Epithelial cell of proximal tubule (primary cell): ENCODE data around the gene ITPKB. TPM values are rescaled to one million over a fixed set of nuclear protein-coding genes. Genes with fewer than 3 reads are reported as not detected.

Experiments used
- DNase-seq: peaks from one replicate; pipeline ENCODE4 v3.0.0-alpha.2; 2011; ENCODE audit warnings: low read depth
- H3K4me3 ChIP-seq: 2 replicates; pipeline ENCODE4 v1.5.1; 2011; ENCODE audit warnings: low read depth, mild to moderate bottlenecking, low read length
- CTCF ChIP-seq: conservative IDR thresholded peaks from 2 replicates; pipeline ENCODE4 v1.5.1; 2012; ENCODE audit warnings: low read depth, mild to moderate bottlenecking, low read length
- total RNA-seq: library from RNA; depleted of rRNA; stranded (reverse); fragments of >200 nt; gene quantifications from 2 replicates; pipeline ENCODE4 v1.2.3, GENCODE V29; 2015

The ITPKB gene
- total RNA-seq, 1 donor from 2014 or later = 5.1 TPM

GRCh38 chr1:226665505-226666163 lies 73.4 kb downstream of the ITPKB start:
- DNase-seq = no peak
- TF ChIP-seq CTCF = no peak
- no peak overlapping the region for H3K4me3 ChIP-seq

- TF ChIP-seq CTCF = no peak
- no peak overlapping the region for H3K4me3 ChIP-seq
- no peak for DNase-seq
These were observed 74.5 kb downstream of the ITPKB start for GRCh38 chr1:226664413-226665101.

- H3K4me3 ChIP-seq = no peak overlapping the region
- DNase-seq = no peak
- no peak for TF ChIP-seq CTCF
These were observed 75.8 kb downstream of the ITPKB start for GRCh38 chr1:226663327-226663704.

- TF ChIP-seq CTCF = no peak
- peak; percentile 84 for DNase-seq
- no peak overlapping the region for H3K4me3 ChIP-seq
These were observed 76.3 kb downstream of the ITPKB start for GRCh38 chr1:226662642-226663326.

GRCh38 chr1:226661965-226662364 lies 77.1 kb downstream of the ITPKB start:
- no peak overlapping the region for H3K4me3 ChIP-seq
- TF ChIP-seq CTCF = no peak
- no peak for DNase-seq

GRCh38 chr1:226661271-226661670 lies 77.8 kb downstream of the ITPKB start:
- H3K4me3 ChIP-seq = no peak overlapping the region
- no peak for DNase-seq
- no peak for TF ChIP-seq CTCF
